GM18505 (cell line): Measurements from ENCODE around the gene CDCA3.

Source experiments
- ATAC-seq: cut with Tn5 transposase; IDR thresholded peaks from one replicate; pipeline ENCODE4 v1.9.1; 2021; ENCODE audit not compliant: unreplicated experiment
- POLR2A ChIP-seq: IDR thresholded peaks from 4 replicates; pipeline ENCODE4 v1.6.1; 2011; ENCODE audit warnings: borderline replicate concordance; ENCODE audit not compliant: insufficient read depth, insufficient read length; ENCODE audit errors: extremely low read depth

CDCA3 gene

DNA sequence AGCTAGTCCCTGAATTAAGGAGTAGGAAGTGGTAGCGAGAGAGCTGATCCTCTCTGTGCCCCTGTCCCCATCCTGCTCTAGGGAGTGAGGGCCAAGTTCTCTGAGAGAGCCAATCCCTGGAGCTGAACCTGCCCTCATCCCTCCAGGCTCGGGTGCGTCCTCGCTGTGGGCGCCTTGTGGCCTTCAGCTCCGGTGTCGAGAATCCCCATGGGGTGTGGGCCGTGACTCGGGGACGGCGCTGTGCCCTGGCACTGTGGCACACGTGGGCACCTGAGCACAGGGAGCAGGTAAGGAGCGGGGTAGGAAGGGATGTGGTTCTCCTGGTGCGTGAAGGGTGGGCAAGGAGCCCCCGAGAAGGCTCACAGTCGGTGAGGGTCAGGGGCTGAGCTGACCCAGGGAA lies 12.2 kb downstream of the CDCA3 start:
- no peak for ATAC-seq

DNA sequence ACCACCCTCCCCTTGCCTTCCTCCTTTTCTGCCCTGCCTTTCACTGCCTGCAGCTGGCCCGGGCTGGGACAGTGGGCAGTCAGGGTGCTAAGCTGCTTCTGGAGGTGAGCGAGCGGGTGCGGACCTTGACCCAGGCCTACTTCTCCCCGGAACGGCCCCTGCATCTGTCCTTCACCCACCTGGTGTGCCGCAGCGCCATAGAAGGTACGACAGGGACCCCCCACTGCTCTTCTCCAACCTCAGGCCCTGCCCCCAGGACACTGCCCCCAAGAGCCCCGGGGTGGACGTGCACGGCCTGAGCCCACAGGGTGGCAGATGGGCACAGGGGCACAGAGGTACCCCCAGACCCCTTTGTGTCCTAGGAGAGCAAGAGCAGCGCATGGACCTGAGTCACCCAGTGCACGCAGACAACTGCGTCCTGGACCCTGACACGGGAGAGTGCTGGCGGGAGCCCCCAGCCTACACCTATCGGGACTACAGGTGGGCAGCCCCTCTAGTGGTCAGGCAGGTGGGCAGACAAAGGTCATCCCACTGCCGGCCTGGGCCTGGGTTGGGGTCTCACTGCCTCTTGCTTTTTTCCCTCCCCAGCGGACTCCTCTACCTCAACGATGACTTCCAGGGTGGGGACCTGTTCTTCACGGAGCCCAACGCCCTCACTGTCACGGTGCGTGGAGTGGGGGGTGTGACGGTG lies 13.6 kb downstream of the CDCA3 start:
- ATAC-seq, result no peak
- TF ChIP-seq POLR2A, result no peak

More for the DNA sequence above, 12.2 kb downstream of the CDCA3 start:
- TF ChIP-seq POLR2A, result no peak

- no peak for ATAC-seq
- no peak for TF ChIP-seq POLR2A
Measured at GRCh38 chr12:6836851-6837250, 14.2 kb downstream of the CDCA3 start.

- no peak for ATAC-seq
- no peak for TF ChIP-seq POLR2A
Measured at GRCh38 chr12:6834873-6835272, 16.2 kb downstream of the CDCA3 start.

- TF ChIP-seq POLR2A, result no peak
Measured at GRCh38 chr12:6834254-6834653, 16.8 kb downstream of the CDCA3 start.

GRCh38 chr12:6833189-6833890 lies 17.7 kb downstream of the CDCA3 start:
- TF ChIP-seq POLR2A, result no peak
- ATAC-seq, result no peak

More at GRCh38 chr12:6834254-6834653, 16.8 kb downstream of the CDCA3 start:
- ATAC-seq, result no peak

DNA sequence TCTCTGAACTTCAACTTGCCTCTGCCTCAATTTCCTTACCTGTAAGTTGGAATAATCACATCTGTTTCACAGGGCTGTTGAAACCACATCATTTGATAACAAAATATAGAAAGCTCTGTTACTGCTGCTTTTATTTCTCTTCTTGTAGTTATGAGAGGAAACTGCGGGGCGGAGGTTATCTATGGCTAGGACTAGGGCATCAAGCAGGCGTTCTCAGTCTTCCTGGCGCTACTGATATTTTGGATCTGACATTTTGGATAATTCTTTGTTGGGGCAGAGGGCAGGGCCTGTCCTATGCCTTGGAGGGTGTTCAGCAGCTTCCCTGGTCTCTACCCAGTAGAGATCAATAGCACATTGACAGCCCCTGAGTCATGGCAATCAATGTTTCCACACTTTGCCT lies 19.0 kb downstream of the CDCA3 start:
- no peak for TF ChIP-seq POLR2A
- ATAC-seq, result no peak

GRCh38 chr12:6831450-6831995 lies 19.6 kb downstream of the CDCA3 start:
- no peak for ATAC-seq
- TF ChIP-seq POLR2A, result no peak

DNA sequence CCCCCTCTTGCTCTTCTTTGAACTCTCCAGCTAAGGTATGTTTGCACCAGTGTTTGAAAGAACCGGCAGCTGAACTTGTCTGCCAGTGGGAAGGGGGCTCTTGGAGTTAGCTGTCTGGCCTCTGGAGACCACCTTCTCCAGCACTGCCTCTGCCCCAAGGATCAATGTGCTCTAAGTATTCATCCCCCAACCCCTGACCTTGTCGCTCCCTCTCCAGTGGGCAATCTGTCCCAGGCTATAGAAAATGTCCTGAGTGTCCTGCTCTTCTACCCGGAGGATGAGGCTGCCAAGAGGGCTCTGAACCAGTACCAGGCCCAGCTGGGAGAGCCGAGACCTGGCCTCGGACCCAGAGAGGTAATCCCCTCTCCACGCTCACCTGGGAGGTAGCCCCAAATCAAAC lies 20.1 kb downstream of the CDCA3 start:
- TF ChIP-seq POLR2A, result no peak
- no peak for ATAC-seq

DNA sequence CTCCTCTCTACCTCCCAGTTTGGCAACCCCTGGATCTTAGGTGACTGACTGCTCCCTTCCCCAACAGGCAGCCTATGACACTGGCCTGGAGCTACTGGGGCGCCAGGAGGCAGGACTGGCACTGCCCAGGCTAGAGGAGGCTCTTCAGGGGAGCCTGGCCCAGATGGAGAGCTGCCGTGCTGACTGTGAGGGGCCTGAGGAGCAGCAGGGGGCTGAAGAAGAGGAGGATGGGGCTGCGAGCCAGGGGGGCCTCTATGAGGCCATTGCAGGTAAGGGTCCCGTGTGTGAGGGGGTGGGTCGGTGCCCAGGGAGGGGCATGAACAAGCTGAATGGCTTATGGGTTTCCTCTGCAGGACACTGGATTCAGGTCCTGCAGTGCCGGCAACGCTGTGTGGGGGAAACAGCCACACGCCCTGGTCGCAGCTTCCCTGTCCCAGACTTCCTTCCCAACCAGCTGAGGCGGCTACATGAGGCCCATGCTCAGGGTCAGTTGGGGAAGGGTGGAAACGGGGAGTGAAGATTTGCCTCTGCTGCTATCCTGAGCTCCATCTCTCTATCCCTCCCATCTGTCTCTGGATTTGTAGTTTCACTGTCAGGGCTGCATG lies 20.7 kb downstream of the CDCA3 start:
- no peak for TF ChIP-seq POLR2A
- no peak for ATAC-seq

DNA sequence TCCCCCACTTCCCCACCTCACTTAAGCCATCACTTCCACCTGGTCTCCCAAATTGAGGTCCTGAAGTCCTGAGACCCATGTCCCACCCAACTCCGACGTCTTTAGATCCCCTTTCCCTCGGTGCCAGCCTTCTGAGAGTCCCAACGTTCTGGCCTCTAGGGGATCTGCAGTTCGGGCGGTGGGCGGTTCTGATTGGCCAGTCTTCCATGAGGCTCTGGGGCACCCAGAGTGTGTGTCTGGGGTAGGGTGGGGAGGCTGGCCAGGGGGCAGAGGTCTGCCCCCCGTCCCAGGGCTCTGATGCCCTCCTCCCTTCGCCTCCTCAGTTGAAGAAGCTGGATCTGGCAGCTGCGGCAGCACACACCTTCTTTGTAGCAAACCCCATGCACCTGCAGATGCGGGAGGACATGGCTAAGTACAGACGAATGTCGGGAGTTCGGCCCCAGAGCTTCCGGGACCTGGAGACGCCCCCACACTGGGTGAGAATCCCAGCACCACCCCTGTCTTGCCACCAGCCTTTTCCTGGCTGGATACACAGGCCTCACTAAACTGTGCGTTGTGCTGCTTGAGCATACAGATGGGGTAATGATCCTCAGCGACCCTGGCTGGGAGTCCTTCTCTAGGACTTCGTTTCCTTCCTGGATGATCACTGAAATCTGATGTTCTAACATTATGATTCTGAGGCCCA lies 21.4 kb downstream of the CDCA3 start:
- no peak for ATAC-seq

GRCh38 chr12:6828781-6829535 lies 22.1 kb downstream of the CDCA3 start:
- no peak for ATAC-seq
- TF ChIP-seq POLR2A, result no peak

More for the DNA sequence above, 21.4 kb downstream of the CDCA3 start:
- no peak for TF ChIP-seq POLR2A
